A549 treated with Hydrocortisone at 1 μM for 4 hours (cell line): Measurements from ENCODE around the gene GALNT2. TPM values are rescaled to one million over a fixed set of nuclear protein-coding genes. Genes with fewer than 3 reads are reported as not detected.

Experiments
- total RNA-seq: library from RNA; stranded (reverse); fragments of 200-300 nt; extraction: Qiagen RNA extraction; gene quantifications from 5 replicates; pipeline ENCODE4 v1.2.3, GENCODE V29; 2022

Gene GALNT2
- total RNA-seq, result 139 to 164 TPM (median 156 TPM) in 5 replicates

GRCh38 chr1:230066466-230067404, at the start of gene GALNT2:
TSS of gene GALNT2 (plus strand) at chr1:230067238. CDS start at chr1:230067281, 43 bp downstream.

